WTC11 (cell line): ENCODE data around the gene ADAMTS5. TPM values are rescaled to one million over a fixed set of nuclear protein-coding genes. Genes with fewer than 3 reads are reported as not detected.

Experiments
- ATAC-seq: fragments of 200-7000 bp; cut with Tn5 transposase; 2 replicates; pipeline ENCODE4 v1.10.0; 2021; ENCODE audit warnings: mild to moderate bottlenecking, moderate library complexity
- CTCF ChIA-PET: fragments of 300-600 bp; sonication (Branson Sonifier 250); formaldehyde crosslinking; loops from one replicate; lab custom pipeline; 2021; ENCODE audit warnings: antibody characterized with exemption; lab: Charles Lee
- POLR2A ChIA-PET: fragments of 350-600 bp; sonication (Branson Sonifier 250); formaldehyde crosslinking; loops from one replicate; lab custom pipeline; 2021; ENCODE audit warnings: antibody characterized with exemption; lab: Charles Lee
- DNase-seq: peaks from one replicate; pipeline ENCODE4 v3.0.0; 2021; ENCODE audit warnings: low spot score
- H3K27ac Mint-ChIP-seq: 2 replicates; pipeline ENCODE4 v1.8.0; 2021; ENCODE audit warnings: mixed read lengths
- H3K27me3 Mint-ChIP-seq: 2 replicates; pipeline ENCODE4 v1.8.0; 2021; ENCODE audit warnings: low read depth, mild to moderate bottlenecking, moderate library complexity, mixed read lengths
- H3K36me3 Mint-ChIP-seq: 2 replicates; pipeline ENCODE4 v1.8.0; 2021; ENCODE audit warnings: mixed read lengths
- H3K4me1 Mint-ChIP-seq: 2 replicates; pipeline ENCODE4 v1.8.0; 2022; ENCODE audit warnings: mixed read lengths
- H3K4me3 Mint-ChIP-seq: 2 replicates; pipeline ENCODE4 v1.8.0; 2021; ENCODE audit warnings: mild to moderate bottlenecking, moderate library complexity, mixed read lengths
- H3K9me3 Mint-ChIP-seq: 2 replicates; pipeline ENCODE4 v1.8.0; 2021; ENCODE audit warnings: mixed read lengths
- ARID4B ChIP-seq: sonication (generic); formaldehyde crosslinking; IDR thresholded peaks from 2 replicates; pipeline ENCODE4 v1.8.0; 2023; ENCODE audit warnings: missing genetic modification reagents, mild to moderate bottlenecking, borderline replicate concordance
- CDX4 ChIP-seq: fragments of 250-450 bp; sonication (Bioruptor Pico); IDR thresholded peaks from 2 replicates; pipeline ENCODE4 v1.9.0; 2021; ENCODE audit warnings: moderate library complexity, mild to moderate bottlenecking, inconsistent platforms, borderline replicate concordance
- E2F1 ChIP-seq: sonication (generic); formaldehyde crosslinking; IDR thresholded peaks from 2 replicates; pipeline ENCODE4 v1.8.0; 2022; ENCODE audit warnings: mild to moderate bottlenecking, missing genetic modification reagents
- ELF4 ChIP-seq: sonication (generic); formaldehyde crosslinking; IDR thresholded peaks from 2 replicates; pipeline ENCODE4 v1.8.1; 2022; ENCODE audit warnings: low read depth, mild to moderate bottlenecking, moderate library complexity, missing genetic modification reagents
- ERG ChIP-seq: fragments of 250-450 bp; sonication (Bioruptor Pico); IDR thresholded peaks from 2 replicates; pipeline ENCODE4 v1.8.0; 2021; ENCODE audit warnings: mild to moderate bottlenecking
- ESRRA ChIP-seq: sonication (generic); formaldehyde crosslinking; IDR thresholded peaks from 2 replicates; pipeline ENCODE4 v1.8.1; 2022; ENCODE audit warnings: mild to moderate bottlenecking, missing genetic modification reagents, borderline replicate concordance
- GRHL2 ChIP-seq: fragments of 250-450 bp; sonication (Bioruptor Pico); IDR thresholded peaks from 2 replicates; pipeline ENCODE4 v1.8.0; 2022; ENCODE audit warnings: mild to moderate bottlenecking, moderate library complexity; ENCODE audit not compliant: insufficient replicate concordance, severe bottlenecking
- GTF2I ChIP-seq: fragments of 250-450 bp; sonication (Bioruptor Pico); conservative IDR thresholded peaks from 2 replicates; pipeline ENCODE4 v1.4.0; 2021; ENCODE audit warnings: mild to moderate bottlenecking
- JAZF1 ChIP-seq: fragments of 250-450 bp; sonication (Bioruptor Pico); IDR thresholded peaks from 2 replicates; pipeline ENCODE4 v1.9.0; 2021; ENCODE audit warnings: moderate library complexity, mild to moderate bottlenecking, inconsistent platforms
- NFYB ChIP-seq: sonication (generic); formaldehyde crosslinking; conservative IDR thresholded peaks from 2 replicates; pipeline ENCODE4 v1.8.0; 2022; ENCODE audit warnings: low read depth, missing genetic modification reagents
- NR1H2 ChIP-seq: sonication (generic); formaldehyde crosslinking; IDR thresholded peaks from 2 replicates; pipeline ENCODE4 v1.9.0; 2021; ENCODE audit warnings: mild to moderate bottlenecking, moderate library complexity, missing genetic modification reagents
- NR2C2 ChIP-seq: sonication (generic); formaldehyde crosslinking; IDR thresholded peaks from 2 replicates; pipeline ENCODE4 v1.8.0; 2022; ENCODE audit warnings: mild to moderate bottlenecking, missing genetic modification reagents
- STAT6 ChIP-seq: sonication (generic); formaldehyde crosslinking; conservative IDR thresholded peaks from 2 replicates; pipeline ENCODE4 v1.8.1; 2023; ENCODE audit warnings: mild to moderate bottlenecking, low read depth, missing genetic modification reagents, moderate library complexity
- ZNF121 ChIP-seq: sonication (generic); formaldehyde crosslinking; IDR thresholded peaks from 2 replicates; pipeline ENCODE4 v1.8.0; 2023; ENCODE audit warnings: missing genetic modification reagents
- ZNF671 ChIP-seq: fragments of 250-450 bp; sonication (Bioruptor Pico); IDR thresholded peaks from 2 replicates; pipeline ENCODE4 v1.8.0; 2021; ENCODE audit warnings: mild to moderate bottlenecking
- total RNA-seq: library from RNA; stranded (reverse); gene quantifications from 3 replicates; pipeline ENCODE4 v1.2.3, GENCODE V29; 2021

ADAMTS5 gene
- total RNA-seq, 1 experiment from 2014 or later = 1.6 TPM

- Mint-ChIP-seq H3K27me3 (no peaks in the 10 kb centered on the region), H3K36me3 (no peaks in the 10 kb centered on the region)
- POLR2A ChIA-PET = no interaction called here
Measured at GRCh38 chr21:26883768-26884167, 83.1 kb downstream of the ADAMTS5 start.

GRCh38 chr21:26881504-26882228 is 85.2 kb downstream of the ADAMTS5 start:
- ChIA-PET POLR2A (no interaction called here), CTCF (interaction anchor here (1.1 to 4.1 kb wide), 5 partner anchors 80 to 343 kb away, joined by 3 to 27 read pairs (median 8); no protein-coding TSS in a partner anchor)
- no peaks in the 10 kb centered on the region for H3K36me3 Mint-ChIP-seq
- TF ChIP-seq NR1H2 (CRISPR knock-in tag) = no peak
- no peak for TF ChIP-seq JAZF1 (CRISPR knock-in tag)
- no peak for TF ChIP-seq ERG (CRISPR knock-in tag)
- TF ChIP-seq ZNF671 = no peak
- no peak for TF ChIP-seq ZNF121 (CRISPR knock-in tag)
- TF ChIP-seq GRHL2 (CRISPR knock-in tag) = no peak
- TF ChIP-seq CDX4 (CRISPR knock-in tag) = no peak

More at GRCh38 chr21:26883768-26884167, 83.1 kb downstream of the ADAMTS5 start:
- TF ChIP-seq ARID4B (CRISPR knock-in tag) (no peak), ESRRA (CRISPR knock-in tag) (no peak), GRHL2 (CRISPR knock-in tag) (no peak), ELF4 (CRISPR knock-in tag) (no peak), NFYB (CRISPR knock-in tag) (no peak), E2F1 (CRISPR knock-in tag) (no peak), NR2C2 (CRISPR knock-in tag) (no peak), STAT6 (no peak), GTF2I (CRISPR knock-in tag) (no peak)
- TF ChIP-seq, all 79 proteins: peak for 0
- Mint-ChIP-seq H3K27ac (no peak overlapping the region), H3K9me3 (peaks cover 6% of the 10 kb centered on the region; the same call in 1 of the 2 replicates), H3K4me3 (no peak overlapping the region), H3K4me1 (peaks cover 10% of the 10 kb centered on the region)
- no peak for DNase-seq
- CTCF ChIA-PET = interaction anchor here (1.3 to 4.1 kb wide), 4 partner anchors 33 to 681 kb away, joined by 4 to 27 read pairs (median 7); no protein-coding TSS in a partner anchor
- ATAC-seq = no peak

More at GRCh38 chr21:26881504-26882228, 85.2 kb downstream of the ADAMTS5 start:
- Mint-ChIP-seq H3K27me3 (no peaks in the 10 kb centered on the region), H3K27ac (no peak overlapping the region), H3K9me3 (peaks cover 3% of the 10 kb centered on the region; the same call in 1 of the 2 replicates), H3K4me3 (no peak overlapping the region), H3K4me1 (peaks cover 7% of the 10 kb centered on the region)
- DNase-seq (no peak), ATAC-seq (no peak)
